Type B pancreatic cell (in vitro differentiated cells): ENCODE measurements around the gene MRPS33. TPM values are rescaled to one million over a fixed set of nuclear protein-coding genes. Genes with fewer than 3 reads are reported as not detected.

Experiments
- DNase-seq: peaks from one replicate; pipeline ENCODE4 v3.0.0; 2021; ENCODE audit warnings: mixed read lengths; ENCODE audit not compliant: unreplicated experiment; ENCODE audit errors: extremely low spot score
- H3K27ac Mint-ChIP-seq: 2 replicates; pipeline ENCODE4 v1.8.0; 2021; ENCODE audit warnings: mild to moderate bottlenecking, mixed read lengths
- H3K27me3 Mint-ChIP-seq: 2 replicates; pipeline ENCODE4 v1.8.0; 2021; ENCODE audit warnings: mixed read lengths
- H3K36me3 Mint-ChIP-seq: 2 replicates; pipeline ENCODE4 v1.8.0; 2021; ENCODE audit warnings: mixed read lengths
- H3K4me1 Mint-ChIP-seq: one replicate; pipeline ENCODE4 v1.8.0; 2021; ENCODE audit warnings: mixed read lengths; ENCODE audit not compliant: unreplicated experiment
- H3K4me3 Mint-ChIP-seq: 2 replicates; pipeline ENCODE4 v1.8.0; 2021; ENCODE audit warnings: mild to moderate bottlenecking, mixed read lengths
- H3K9me3 Mint-ChIP-seq: 2 replicates; pipeline ENCODE4 v1.8.0; 2021; ENCODE audit warnings: mixed read lengths
- total RNA-seq: library from RNA; stranded (reverse); gene quantifications from 2 replicates; pipeline ENCODE4 v1.2.1, GENCODE V29; 2021; ENCODE audit warnings: low replicate concordance
- TF ChIP-seq, protein P1 (sequence below): fragments of 200-600 bp; sonication (generic); conservative IDR thresholded peaks from 2 replicates; pipeline ENCODE4 v1.5.0; 2021; ENCODE audit warnings: antibody characterized with exemption, mild to moderate bottlenecking

The MRPS33 gene
- total RNA-seq, 1 donor from 2014 or later: 58.1 TPM

DNA sequence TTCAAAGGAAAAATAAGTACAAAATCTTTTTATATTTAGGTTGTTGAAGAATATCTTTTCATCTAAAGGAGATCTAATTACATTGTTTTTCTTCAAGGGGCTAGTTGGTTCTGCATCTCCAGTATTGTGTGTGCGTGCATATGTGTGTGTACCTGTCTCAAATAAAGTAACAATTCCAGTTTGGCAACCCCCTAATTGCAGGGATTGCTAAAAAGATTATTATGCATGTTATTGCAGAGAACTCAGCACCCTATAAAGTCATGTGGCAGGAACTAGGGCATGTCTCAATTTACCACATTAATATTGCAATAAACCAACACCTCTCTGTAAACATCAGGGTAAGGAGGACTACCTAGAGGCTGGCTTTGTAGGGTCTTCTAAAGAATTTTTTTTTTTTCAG, 37.0 kb downstream of the MRPS33 start:
- Mint-ChIP-seq H3K36me3 (no peaks in the 10 kb centered on the region), H3K4me1 (peaks cover 18% of the 10 kb centered on the region), H3K9me3 (no peaks in the 10 kb centered on the region), H3K4me3 (no peak overlapping the region), H3K27me3 (no peaks in the 10 kb centered on the region), H3K27ac (no peak overlapping the region)
- DNase-seq: no peak
- TF ChIP-seq, protein P1, sequence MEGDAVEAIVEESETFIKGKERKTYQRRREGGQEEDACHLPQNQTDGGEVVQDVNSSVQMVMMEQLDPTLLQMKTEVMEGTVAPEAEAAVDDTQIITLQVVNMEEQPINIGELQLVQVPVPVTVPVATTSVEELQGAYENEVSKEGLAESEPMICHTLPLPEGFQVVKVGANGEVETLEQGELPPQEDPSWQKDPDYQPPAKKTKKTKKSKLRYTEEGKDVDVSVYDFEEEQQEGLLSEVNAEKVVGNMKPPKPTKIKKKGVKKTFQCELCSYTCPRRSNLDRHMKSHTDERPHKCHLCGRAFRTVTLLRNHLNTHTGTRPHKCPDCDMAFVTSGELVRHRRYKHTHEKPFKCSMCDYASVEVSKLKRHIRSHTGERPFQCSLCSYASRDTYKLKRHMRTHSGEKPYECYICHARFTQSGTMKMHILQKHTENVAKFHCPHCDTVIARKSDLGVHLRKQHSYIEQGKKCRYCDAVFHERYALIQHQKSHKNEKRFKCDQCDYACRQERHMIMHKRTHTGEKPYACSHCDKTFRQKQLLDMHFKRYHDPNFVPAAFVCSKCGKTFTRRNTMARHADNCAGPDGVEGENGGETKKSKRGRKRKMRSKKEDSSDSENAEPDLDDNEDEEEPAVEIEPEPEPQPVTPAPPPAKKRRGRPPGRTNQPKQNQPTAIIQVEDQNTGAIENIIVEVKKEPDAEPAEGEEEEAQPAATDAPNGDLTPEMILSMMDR: no peak

DNA sequence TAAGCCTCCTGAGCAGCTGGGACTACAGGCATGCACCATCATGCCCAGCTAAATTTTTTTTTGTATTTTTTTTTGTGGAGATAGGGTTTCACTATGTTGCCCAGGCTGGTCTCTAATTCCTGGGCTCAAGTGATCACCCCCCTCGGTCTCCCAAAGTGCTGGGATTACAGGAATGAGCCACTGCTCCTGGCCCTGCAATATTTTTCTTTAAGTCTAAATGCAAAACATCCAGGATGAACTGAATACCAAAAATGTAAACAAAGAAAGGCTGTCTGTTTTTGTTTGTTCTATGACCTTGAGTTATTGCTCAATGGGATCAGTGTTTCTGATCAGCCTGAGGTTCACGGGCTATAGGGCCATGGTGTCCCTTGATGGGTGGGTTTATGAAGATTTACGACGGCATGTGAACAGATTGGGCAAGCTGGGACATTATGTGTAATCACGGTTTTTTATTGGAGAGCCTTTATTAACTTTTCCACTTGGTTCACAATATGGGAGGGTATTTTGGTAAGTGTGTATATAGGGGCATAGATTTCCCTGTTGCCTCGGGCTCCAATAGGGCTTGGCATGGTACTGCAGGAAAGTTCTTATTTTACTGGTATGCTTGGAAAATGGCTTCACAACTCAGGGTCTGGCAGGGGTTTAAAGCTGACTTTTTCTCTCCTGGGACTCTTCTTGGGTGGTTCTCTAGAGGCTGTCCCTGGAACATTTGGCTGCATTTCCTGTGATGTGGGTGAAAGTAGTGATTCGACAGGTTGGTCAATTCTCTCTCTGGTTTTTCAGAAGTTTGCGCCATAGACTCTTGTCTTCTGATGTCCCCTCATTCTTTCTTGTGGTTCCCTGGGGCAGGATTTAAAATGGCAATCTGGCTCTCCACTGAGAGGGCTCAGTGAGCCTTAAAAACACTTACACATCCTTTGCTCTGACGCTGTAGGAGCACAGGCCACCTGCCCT, 41.6 kb downstream of the MRPS33 start:
- TF ChIP-seq, protein P1: no peak
- no peak for DNase-seq
- no peak overlapping the region for H3K27ac Mint-ChIP-seq
- no peak overlapping the region for H3K4me3 Mint-ChIP-seq
- no peaks in the 10 kb centered on the region for H3K27me3 Mint-ChIP-seq
- peaks cover 18% of the 10 kb centered on the region for H3K4me1 Mint-ChIP-seq
- no peaks in the 10 kb centered on the region for H3K36me3 Mint-ChIP-seq
- H3K9me3 Mint-ChIP-seq: no peaks in the 10 kb centered on the region

DNA sequence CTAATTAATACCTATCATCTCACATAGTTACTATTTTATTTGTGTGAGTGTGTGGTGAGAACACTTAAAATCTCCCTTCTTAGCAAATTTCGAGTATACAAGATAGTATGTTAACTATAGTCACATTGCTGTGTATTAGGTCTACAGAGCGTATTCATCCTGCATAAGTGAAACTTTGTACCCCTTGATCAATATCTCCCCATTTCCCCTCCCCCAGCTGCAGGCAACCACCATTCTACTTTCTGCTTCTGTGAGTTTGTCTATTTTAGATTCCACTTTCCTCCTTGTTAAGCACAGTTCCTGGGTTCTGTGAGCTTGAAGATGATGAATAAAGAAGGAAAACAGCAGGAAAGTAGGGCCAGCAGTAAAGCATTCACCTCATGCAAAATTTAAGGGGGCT, 42.4 kb downstream of the MRPS33 start:
- no peaks in the 10 kb centered on the region for H3K27me3 Mint-ChIP-seq
- no peak overlapping the region for H3K27ac Mint-ChIP-seq
- no peaks in the 10 kb centered on the region for H3K9me3 Mint-ChIP-seq
- no peak overlapping the region for H3K4me3 Mint-ChIP-seq
- TF ChIP-seq, protein P1: no peak
- no peaks in the 10 kb centered on the region for H3K36me3 Mint-ChIP-seq
- peaks cover 13% of the 10 kb centered on the region for H3K4me1 Mint-ChIP-seq
- no peak for DNase-seq

DNA sequence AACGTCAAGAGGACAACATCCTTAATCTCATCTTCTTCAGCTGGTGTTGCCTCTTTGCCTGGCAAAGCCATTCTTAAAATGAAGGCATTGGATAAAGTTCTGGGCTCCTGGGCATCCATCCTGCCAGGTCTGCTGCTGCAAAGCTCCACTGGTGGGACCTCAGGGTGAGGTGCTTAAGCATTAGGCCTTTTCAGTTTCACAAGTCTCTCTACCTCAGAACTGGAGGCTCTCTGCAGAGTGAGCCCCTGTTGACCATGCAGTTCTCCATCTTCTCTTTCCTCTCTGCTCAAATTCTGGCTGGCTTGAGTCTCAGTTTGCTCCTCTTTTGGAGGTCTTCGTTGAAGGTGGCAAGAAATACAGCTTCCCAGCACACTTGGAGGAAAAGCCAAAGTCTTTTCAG, 47.3 kb downstream of the MRPS33 start:
- Mint-ChIP-seq H3K4me3 (no peak overlapping the region), H3K27ac (no peak overlapping the region)

DNA sequence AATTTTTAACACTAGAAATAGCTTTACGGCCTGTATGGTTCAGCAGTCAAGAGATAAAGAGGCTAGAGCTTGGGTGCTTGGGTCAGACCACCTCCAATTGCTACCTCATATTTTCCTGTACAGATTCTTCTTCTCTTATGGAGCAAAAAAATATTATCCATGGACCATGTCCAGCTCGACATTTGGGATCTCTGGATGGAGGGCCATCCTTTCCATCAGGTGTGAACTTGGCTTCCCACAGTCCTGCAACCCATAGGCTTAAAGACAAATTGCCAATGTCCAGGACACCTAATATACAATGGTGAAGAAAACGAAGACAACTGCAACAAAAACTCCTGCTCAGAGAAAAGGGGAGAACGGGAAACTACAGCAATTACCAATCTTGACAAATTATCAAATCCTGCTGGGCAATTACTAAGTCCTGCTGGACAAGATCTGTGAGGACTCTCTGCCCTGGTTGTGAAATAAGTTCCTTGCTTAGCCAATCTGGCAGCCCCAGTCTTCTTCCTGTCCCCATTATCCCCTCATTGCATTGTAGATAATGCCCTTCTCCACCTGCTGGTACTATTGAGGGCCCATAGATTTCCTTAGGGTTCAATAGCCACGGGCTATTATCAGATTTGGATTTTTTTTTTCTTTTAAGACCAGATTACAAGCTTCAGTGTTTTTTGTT, 48.1 kb downstream of the MRPS33 start:
- Mint-ChIP-seq H3K4me3 (no peak overlapping the region), H3K36me3 (no peaks in the 10 kb centered on the region), H3K27me3 (no peaks in the 10 kb centered on the region), H3K4me1 (no peaks in the 10 kb centered on the region), H3K9me3 (no peaks in the 10 kb centered on the region), H3K27ac (no peak overlapping the region)
- no peak for DNase-seq
- TF ChIP-seq, protein P1: no peak

More for the DNA sequence above, 47.3 kb downstream of the MRPS33 start:
- TF ChIP-seq, protein P1: no peak
- Mint-ChIP-seq H3K27me3 (no peaks in the 10 kb centered on the region), H3K36me3 (no peaks in the 10 kb centered on the region), H3K9me3 (no peaks in the 10 kb centered on the region), H3K4me1 (no peaks in the 10 kb centered on the region)
- no peak for DNase-seq
